ENCODE measurements around the gene KLF14.
A peak's percentile ranks its signal among the peaks of the same experiment; 100 is the strongest.

KLF14 gene

GRCh38 chr7:130734815-130735716, 1.1 kb upstream of the KLF14 start:
- peak overlapping the region; percentile 50 for H3K4me3 ChIP-seq (ENCODE audit: low read depth, low read length)
- TF ChIP-seq CTCF (IDR thresholded peaks at IDR 0.05; ENCODE audit: borderline replicate concordance, insufficient read depth, low read depth, low read length): no peak

GRCh38 chr7:130732980-130733930, 752 bp downstream of the KLF14 start:
- TF ChIP-seq CTCF (IDR thresholded peaks at IDR 0.05; ENCODE audit: borderline replicate concordance, insufficient read depth, low read depth, low read length): peak; percentile 42; the same call in 1 of the 2 replicates
- peak overlapping the region; percentile 50 for H3K4me3 ChIP-seq (ENCODE audit: low read depth, low read length)

- no peak overlapping the region for H3K4me3 ChIP-seq (ENCODE audit: low read depth, low read length)
- TF ChIP-seq CTCF (IDR thresholded peaks at IDR 0.05; ENCODE audit: borderline replicate concordance, insufficient read depth, low read depth, low read length): no peak
Measured at GRCh38 chr7:130723784-130724183, 10.2 kb downstream of the KLF14 start.

- TF ChIP-seq CTCF (IDR thresholded peaks at IDR 0.05; ENCODE audit: borderline replicate concordance, insufficient read depth, low read depth, low read length): 0 out of 2 replicates have a peak, but pooled peaks have one; percentile 19
- H3K4me3 ChIP-seq (ENCODE audit: low read depth, low read length): no peak overlapping the region
Measured at GRCh38 chr7:130721486-130722277, 12.3 kb downstream of the KLF14 start.

GRCh38 chr7:130719541-130719940, 14.5 kb downstream of the KLF14 start:
- H3K4me3 ChIP-seq (ENCODE audit: low read depth, low read length): no peak overlapping the region
- TF ChIP-seq CTCF (IDR thresholded peaks at IDR 0.05; ENCODE audit: borderline replicate concordance, insufficient read depth, low read depth, low read length): no peak

- H3K4me3 ChIP-seq (ENCODE audit: low read depth, low read length): no peak overlapping the region
- no peak for TF ChIP-seq CTCF (IDR thresholded peaks at IDR 0.05; ENCODE audit: borderline replicate concordance, insufficient read depth, low read depth, low read length)
Measured at GRCh38 chr7:130712416-130712815, 21.6 kb downstream of the KLF14 start.
